MG63 (cell line): Measurements from ENCODE around the gene API5. TPM values are rescaled to one million over a fixed set of nuclear protein-coding genes. Genes with fewer than 3 reads are reported as not detected.

Source experiments
- total RNA-seq: library from RNA; depleted of rRNA; stranded (reverse); fragments of >200 nt; shearing (Covaris generic); gene quantifications from 2 replicates; pipeline ENCODE4 v1.2.3, GENCODE V29; 2014; ENCODE audit warnings: low replicate concordance; rRNA removed

Gene API5
- total RNA-seq, 1 experiment from 2014 or later, result 22.2 TPM

Other genes starting within 250 kb of the API5 start
- 53.7 and 66.2 TPM in 2 replicates for gene TTC17, start 46.9 kb downstream of the API5 start, total RNA-seq